Panc1 (cell line): ENCODE results near the gene MRPL27. TPM values are rescaled to one million over a fixed set of nuclear protein-coding genes. Genes with fewer than 3 reads are reported as not detected.
"Not testable (repeated sequence)": the region's sequence is repeated elsewhere in the genome, so short reads cannot be mapped to it uniquely, and the experiment has no call there.

Experiments used
- ATAC-seq: fragments of 200-7000 bp; cut with Tn5 transposase; 2 replicates; pipeline ENCODE4 v1.9.1; 2020; ENCODE audit warnings: mild to moderate bottlenecking, moderate library complexity
- BruUV-seq: library from RNA; stranded (reverse); fragments of 400-500 nt; replicated peaks from 2 replicates; lab custom pipeline; 2021; lab: Mats Ljungman, UMichigan
- CTCF ChIA-PET: fragments of 300-600 bp; sonication (Branson Sonifier 250); formaldehyde crosslinking; loops from one replicate; lab custom pipeline; 2022; ENCODE audit warnings: antibody characterized with exemption; lab: Charles Lee
- POLR2A ChIA-PET: fragments of 300-600 bp; sonication (Branson Sonifier 250); formaldehyde crosslinking; loops from one replicate; lab custom pipeline; 2022; ENCODE audit warnings: antibody characterized with exemption; lab: Charles Lee
- DNase-seq: peaks from one replicate; pipeline ENCODE4 v3.0.0-alpha.2; 2010; ENCODE audit warnings: low read depth, low spot score
- H3K27ac ChIP-seq: 2 replicates; pipeline ENCODE4 v1.5.1; 2011; ENCODE audit warnings: mild to moderate bottlenecking, low read length, inconsistent platforms
- H3K27me3 ChIP-seq: fragments of 200-500 bp; sonication (Bioruptor generic); 2 replicates; pipeline ENCODE4 v1.6.0; 2014; ENCODE audit warnings: low read length, inconsistent platforms; ENCODE audit not compliant: control insufficient read depth, insufficient read depth
- H3K36me3 ChIP-seq: fragments of 200-500 bp; sonication (Bioruptor generic); 2 replicates; pipeline ENCODE4 v1.5.1; 2014; ENCODE audit warnings: inconsistent platforms, mild to moderate bottlenecking, low read length, moderate library complexity; ENCODE audit not compliant: control insufficient read depth, insufficient read depth
- H3K4me1 ChIP-seq: 2 replicates; pipeline ENCODE4 v1.5.1; 2011; ENCODE audit warnings: inconsistent platforms, mild to moderate bottlenecking, low read length, moderate library complexity; ENCODE audit not compliant: control insufficient read depth, insufficient read depth
- H3K4me3 ChIP-seq, 2 experiments: 2 replicates each; pipeline ENCODE4 v1.5.1; 2011 to 2012; ENCODE audit warnings: low read depth in 2 of 2, low read length in 2 of 2, mild to moderate bottlenecking in 2 of 2, inconsistent platforms in 1 of 2, moderate library complexity in 1 of 2
- H3K9me3 ChIP-seq: fragments of 200-500 bp; sonication (Bioruptor generic); 2 replicates; pipeline ENCODE4 v1.5.1; 2014; ENCODE audit warnings: low read depth, mild to moderate bottlenecking, inconsistent platforms, low read length, moderate library complexity; ENCODE audit not compliant: control insufficient read depth, insufficient read depth
- CTCF ChIP-seq: fragments of 450-650 bp; IDR thresholded peaks from 2 replicates; pipeline ENCODE4 v1.5.1; 2017; ENCODE audit warnings: mild to moderate bottlenecking
- POLR2AphosphoS5 ChIP-seq: IDR thresholded peaks from 2 replicates; pipeline ENCODE4 v1.6.1; 2012; ENCODE audit warnings: mild to moderate bottlenecking, low read depth, low read length, moderate library complexity
- SIN3A ChIP-seq: IDR thresholded peaks from 2 replicates; pipeline ENCODE4 v1.6.1; 2012; ENCODE audit warnings: low read depth, mild to moderate bottlenecking, low read length, moderate library complexity, borderline replicate concordance; ENCODE audit not compliant: insufficient read depth
- TCF7L2 ChIP-seq: IDR thresholded peaks from 2 replicates; pipeline ENCODE4 v1.6.1; 2011; ENCODE audit warnings: mild to moderate bottlenecking, low read depth, low read length, inconsistent platforms
- in situ Hi-C: cut with HindIII; loops from 2 replicates; pipeline ENCODE4 v1.10.0; 2016; ENCODE audit warnings: low sequenced_read_pairs, low pct_unique_long_range_greater_than_20kb
- intact Hi-C: fragments of 100-400 bp; cut with micrococcal nuclease; formaldehyde crosslinking; loops from one replicate; pipeline ENCODE4 v1.10.0; 2022; ENCODE audit not compliant: unreplicated experiment
- total RNA-seq: library from RNA; stranded (reverse); gene quantifications from one replicate; pipeline ENCODE4 v1.2.1, GENCODE V29; 2021; ENCODE audit not compliant: unreplicated experiment
- TF ChIP-seq, protein P1 (sequence below), 2 experiments: IDR thresholded peaks; 2 replicates each; pipeline ENCODE4 v1.6.1; 2011 to 2012; ENCODE audit warnings: low read depth in 2 of 2, control low read depth in 1 of 2, low read length in 1 of 2, mild to moderate bottlenecking in 1 of 2, moderate library complexity in 1 of 2; ENCODE audit not compliant: insufficient read depth in 1 of 2

MRPL27 gene
- total RNA-seq, 1 experiment from 2014 or later = 136 TPM

DNA sequence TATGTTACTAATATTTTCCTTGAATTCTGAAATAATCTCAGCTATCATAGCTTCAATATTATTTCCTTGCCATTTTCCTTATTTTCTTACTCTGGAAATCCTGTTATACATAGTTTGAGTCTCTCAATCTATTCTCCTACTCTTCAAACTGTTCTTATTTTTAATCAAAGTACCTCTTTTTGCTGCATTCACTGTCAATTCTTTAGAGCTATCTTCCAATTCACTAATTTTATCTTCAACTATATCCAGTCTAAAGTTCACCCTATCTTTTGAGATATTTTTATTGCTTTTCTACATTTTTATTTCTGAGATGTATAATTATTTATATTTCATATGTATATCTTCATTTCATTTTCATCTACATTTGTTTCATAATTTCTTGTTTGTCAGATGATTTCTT is 34.3 kb downstream of the MRPL27 start:
- intact Hi-C loops = no loop called here
- Histone ChIP-seq H3K9me3 (peaks cover 16% of the 10 kb centered on the region), H3K27me3 (no peaks in the 10 kb centered on the region; the same call in 1 of the 2 replicates), H3K4me1 (no peaks in the 10 kb centered on the region), H3K4me3 (no peak overlapping the region), H3K27ac (no peak overlapping the region), H3K36me3 (no peaks in the 10 kb centered on the region)
- no peak for DNase-seq
- no peak for ATAC-seq
- BruUV-seq = no TSS peak
- TF ChIP-seq SIN3A (no peak), POLR2AphosphoS5 (no peak), TCF7L2 (no peak), CTCF (no peak)
- TF ChIP-seq, protein P1, sequence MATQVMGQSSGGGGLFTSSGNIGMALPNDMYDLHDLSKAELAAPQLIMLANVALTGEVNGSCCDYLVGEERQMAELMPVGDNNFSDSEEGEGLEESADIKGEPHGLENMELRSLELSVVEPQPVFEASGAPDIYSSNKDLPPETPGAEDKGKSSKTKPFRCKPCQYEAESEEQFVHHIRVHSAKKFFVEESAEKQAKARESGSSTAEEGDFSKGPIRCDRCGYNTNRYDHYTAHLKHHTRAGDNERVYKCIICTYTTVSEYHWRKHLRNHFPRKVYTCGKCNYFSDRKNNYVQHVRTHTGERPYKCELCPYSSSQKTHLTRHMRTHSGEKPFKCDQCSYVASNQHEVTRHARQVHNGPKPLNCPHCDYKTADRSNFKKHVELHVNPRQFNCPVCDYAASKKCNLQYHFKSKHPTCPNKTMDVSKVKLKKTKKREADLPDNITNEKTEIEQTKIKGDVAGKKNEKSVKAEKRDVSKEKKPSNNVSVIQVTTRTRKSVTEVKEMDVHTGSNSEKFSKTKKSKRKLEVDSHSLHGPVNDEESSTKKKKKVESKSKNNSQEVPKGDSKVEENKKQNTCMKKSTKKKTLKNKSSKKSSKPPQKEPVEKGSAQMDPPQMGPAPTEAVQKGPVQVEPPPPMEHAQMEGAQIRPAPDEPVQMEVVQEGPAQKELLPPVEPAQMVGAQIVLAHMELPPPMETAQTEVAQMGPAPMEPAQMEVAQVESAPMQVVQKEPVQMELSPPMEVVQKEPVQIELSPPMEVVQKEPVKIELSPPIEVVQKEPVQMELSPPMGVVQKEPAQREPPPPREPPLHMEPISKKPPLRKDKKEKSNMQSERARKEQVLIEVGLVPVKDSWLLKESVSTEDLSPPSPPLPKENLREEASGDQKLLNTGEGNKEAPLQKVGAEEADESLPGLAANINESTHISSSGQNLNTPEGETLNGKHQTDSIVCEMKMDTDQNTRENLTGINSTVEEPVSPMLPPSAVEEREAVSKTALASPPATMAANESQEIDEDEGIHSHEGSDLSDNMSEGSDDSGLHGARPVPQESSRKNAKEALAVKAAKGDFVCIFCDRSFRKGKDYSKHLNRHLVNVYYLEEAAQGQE (IDR thresholded peaks at IDR 0.05; ENCODE audit: insufficient read depth in 1 of 2, low read depth in 2 of 2, low read length in 1 of 2) = no peak
- POLR2A ChIA-PET = no interaction called here
- in situ Hi-C loops = no loop called here
- CTCF ChIA-PET = no interaction called here

DNA sequence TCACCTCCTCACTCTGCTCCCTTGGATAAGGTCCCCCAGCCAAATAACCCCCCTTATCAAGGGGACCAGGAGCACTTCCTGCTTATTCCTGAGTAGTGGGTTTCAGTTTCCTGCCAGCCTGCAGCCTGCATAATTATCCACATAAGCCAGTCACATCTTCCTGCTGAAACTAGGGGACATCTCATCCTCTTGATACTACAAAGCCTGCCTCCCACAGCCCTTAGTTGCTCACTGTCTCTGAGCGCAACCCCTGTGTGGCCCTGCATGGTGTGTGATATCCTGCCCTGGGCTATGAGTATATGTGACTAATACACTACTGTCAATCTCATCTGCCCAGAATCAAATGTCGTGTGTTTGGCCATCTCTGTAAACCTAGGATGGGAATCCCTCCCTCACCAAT is 35.0 kb downstream of the MRPL27 start:
- Histone ChIP-seq H3K4me1 (no peaks in the 10 kb centered on the region), H3K9me3 (peaks cover 16% of the 10 kb centered on the region), H3K4me3 (no peak overlapping the region), H3K27ac (no peak overlapping the region), H3K27me3 (no peaks in the 10 kb centered on the region; the same call in 1 of the 2 replicates), H3K36me3 (no peaks in the 10 kb centered on the region)
- no peak for TF ChIP-seq POLR2AphosphoS5
- no peak for TF ChIP-seq CTCF
- TF ChIP-seq SIN3A = no peak
- TF ChIP-seq TCF7L2 = no peak
- TF ChIP-seq, protein P1 (IDR thresholded peaks at IDR 0.05; ENCODE audit: insufficient read depth in 1 of 2, low read depth in 2 of 2, low read length in 1 of 2) = no peak
- in situ Hi-C loops = no loop called here
- CTCF ChIA-PET = no interaction called here
- ATAC-seq = no peak
- POLR2A ChIA-PET = no interaction called here
- no TSS peak for BruUV-seq
- intact Hi-C loops = no loop called here
- DNase-seq = no peak

DNA sequence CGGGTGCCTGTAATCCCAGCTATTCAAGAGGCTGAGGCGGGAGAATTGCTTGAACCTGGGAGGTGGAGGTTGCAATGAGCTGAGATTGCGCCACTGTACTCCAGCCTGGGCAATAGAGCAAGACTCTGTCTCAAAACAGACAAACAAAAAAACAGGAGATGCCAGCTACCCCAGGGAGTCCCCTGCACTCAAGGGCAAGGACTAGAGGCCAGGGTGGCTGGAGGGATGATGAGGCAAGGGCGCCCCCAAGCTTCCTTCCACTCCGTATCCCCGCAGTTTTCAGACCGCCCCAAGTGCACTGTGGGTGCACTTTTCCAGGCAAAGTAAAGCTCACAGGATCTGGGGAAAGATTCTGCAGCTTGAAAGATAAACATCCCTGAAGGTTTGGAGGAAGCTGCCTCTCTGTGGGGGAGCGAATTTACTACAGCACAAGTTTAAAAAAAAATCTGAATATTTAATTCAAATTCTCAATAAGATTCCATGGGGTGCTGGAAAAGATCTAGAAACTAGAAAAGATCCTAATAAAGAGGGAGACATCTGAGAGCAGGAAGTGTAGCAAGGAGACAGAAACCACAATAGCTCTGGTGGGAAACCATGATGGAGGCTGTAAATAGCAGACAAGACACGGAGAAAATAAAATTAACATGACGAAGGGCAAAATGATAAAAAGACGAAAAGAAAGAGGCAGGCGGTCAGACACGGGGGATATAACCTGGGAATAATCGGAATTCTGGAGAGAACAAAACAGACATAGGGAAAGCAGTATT is 39.5 kb downstream of the MRPL27 start:
- H3K4me1 ChIP-seq, H3K27me3 ChIP-seq, H3K27ac ChIP-seq, POLR2A ChIA-PET, H3K36me3 ChIP-seq, DNase-seq, in situ Hi-C loops, intact Hi-C loops, BruUV-seq, ATAC-seq, H3K9me3 ChIP-seq, H3K4me3 ChIP-seq: not testable (repeated sequence)
- CTCF ChIA-PET = interaction anchor here (0.6 kb wide), 1 partner anchor 202 kb away, joined by 5 read pairs; no protein-coding TSS in a partner anchor
